ENCODE data around the gene KIF25. TPM values are rescaled to one million over a fixed set of nuclear protein-coding genes. Genes with fewer than 3 reads are reported as not detected.

Gene KIF25
- total and polyA plus RNA-seq, 4 donors = 0.05 TPM; not detected in 3

- no peaks in the 10 kb centered on the region for H3K27me3 ChIP-seq (ENCODE audit: control insufficient read depth in 4 of 4, insufficient read depth in 4 of 4, low read length in 3 of 4)
- 70% methylated on average over 12 of the region's 12 CpGs for WGBS
- no peak overlapping the region for H3K4me3 ChIP-seq (ENCODE audit: low read depth in 1 of 3, low read length in 3 of 3)
- peaks cover 0 to 6% (median 4%) of the 10 kb centered on the region in 4 donors for H3K4me1 ChIP-seq (ENCODE audit: control insufficient read depth in 4 of 4, insufficient read depth in 4 of 4, low read length in 3 of 4)
- H3K9me3 ChIP-seq (ENCODE audit: control insufficient read depth in 4 of 4, low read length in 3 of 4) = peaks cover 0 to 6% (median 0%) of the 10 kb centered on the region in 4 donors
- DNase-seq (ENCODE audit: low spot score) = no peak
- peak overlapping the region; percentile 2 to 22 for H3K27ac ChIP-seq (ENCODE audit: low read depth in 1 of 2, low read length in 2 of 2)
- no peak overlapping the region for H3K9ac ChIP-seq (ENCODE audit: low read depth in 1 of 2, low read length in 2 of 2)
- no peak for TF ChIP-seq FOXA2 (IDR thresholded peaks at IDR 0.05)
- H3K36me3 ChIP-seq (ENCODE audit: control insufficient read depth in 4 of 4, insufficient read depth in 3 of 4, low read depth in 1 of 4, low read length in 3 of 4) = no peaks in the 10 kb centered on the region
Observed at GRCh38 chr6:168032005-168032760, 34.7 kb downstream of the KIF25 start.

GRCh38 chr6:168033791-168034190 lies 36.3 kb downstream of the KIF25 start:
- H3K27me3 ChIP-seq (ENCODE audit: control insufficient read depth in 4 of 4, insufficient read depth in 4 of 4, low read length in 3 of 4) = no peaks in the 10 kb centered on the region
- no peak overlapping the region for H3K4me3 ChIP-seq (ENCODE audit: low read depth in 1 of 3, low read length in 3 of 3)
- H3K4me1 ChIP-seq (ENCODE audit: control insufficient read depth in 4 of 4, insufficient read depth in 4 of 4, low read length in 3 of 4) = peaks cover 0 to 6% (median 4%) of the 10 kb centered on the region in 4 donors
- no peak overlapping the region for H3K27ac ChIP-seq (ENCODE audit: low read depth in 1 of 2, low read length in 2 of 2)
- peaks cover 2 to 15% (median 5%) of the 10 kb centered on the region in 4 donors for H3K9me3 ChIP-seq (ENCODE audit: control insufficient read depth in 4 of 4, low read length in 3 of 4)
- WGBS = 96% methylated on average over 12 of the region's 12 CpGs
- TF ChIP-seq JUND (IDR thresholded peaks at IDR 0.05) = no peak
- no peak for TF ChIP-seq REST (IDR thresholded peaks at IDR 0.05)
- TF ChIP-seq YY1 (IDR thresholded peaks at IDR 0.05) = no peak
- no peak for TF ChIP-seq GABPA (IDR thresholded peaks at IDR 0.05 in 1 of 2, conservative IDR thresholded peaks at IDR 0.05 in 1 of 2)
- no peak for TF ChIP-seq EGR1 (IDR thresholded peaks at IDR 0.05; ENCODE audit: low read depth in 2 of 2)
- no peak for TF ChIP-seq FOXA1 (IDR thresholded peaks at IDR 0.05)
- no peak for TF ChIP-seq FOXA2 (IDR thresholded peaks at IDR 0.05)
- TF ChIP-seq SP1 (IDR thresholded peaks at IDR 0.05) = no peak
- no peak for TF ChIP-seq MAX (IDR thresholded peaks at IDR 0.05)
- no peak for DNase-seq (ENCODE audit: low spot score)
- H3K36me3 ChIP-seq (ENCODE audit: control insufficient read depth in 4 of 4, insufficient read depth in 3 of 4, low read depth in 1 of 4, low read length in 3 of 4) = no peaks in the 10 kb centered on the region
- H3K9ac ChIP-seq (ENCODE audit: low read depth in 1 of 2, low read length in 2 of 2) = no peak overlapping the region

- DNase-seq (ENCODE audit: low spot score) = no peak
- Histone ChIP-seq H3K27ac (ENCODE audit: low read depth in 1 of 2, low read length in 2 of 2) (peak overlapping the region; percentile 36 to 54), H3K4me1 (ENCODE audit: control insufficient read depth in 4 of 4, insufficient read depth in 4 of 4, low read length in 3 of 4) (peaks cover 0 to 6% (median 4%) of the 10 kb centered on the region in 4 donors), H3K4me3 (ENCODE audit: low read depth in 1 of 3, low read length in 3 of 3) (no peak overlapping the region), H3K9ac (ENCODE audit: low read depth in 1 of 2, low read length in 2 of 2) (no peak overlapping the region), H3K27me3 (ENCODE audit: control insufficient read depth in 4 of 4, insufficient read depth in 4 of 4, low read length in 3 of 4) (no peaks in the 10 kb centered on the region), H3K9me3 (ENCODE audit: control insufficient read depth in 4 of 4, low read length in 3 of 4) (peaks cover 6 to 22% (median 7%) of the 10 kb centered on the region in 4 donors), H3K36me3 (ENCODE audit: control insufficient read depth in 4 of 4, insufficient read depth in 3 of 4, low read depth in 1 of 4, low read length in 3 of 4) (no peaks in the 10 kb centered on the region)
- TF ChIP-seq ATF3 (IDR thresholded peaks at IDR 0.05) = no peak
- no peak for TF ChIP-seq SP1 (IDR thresholded peaks at IDR 0.05)
- TF ChIP-seq TAF1 (conservative IDR thresholded peaks at IDR 0.05) = no peak
- TF ChIP-seq HNF4G (IDR thresholded peaks at IDR 0.05) = no peak
- no peak for TF ChIP-seq HNF4A (conservative IDR thresholded peaks at IDR 0.05)
- TF ChIP-seq RAD21 (IDR thresholded peaks at IDR 0.05) = no peak
- no peak for TF ChIP-seq FOXA2 (IDR thresholded peaks at IDR 0.05)
- TF ChIP-seq GABPA (IDR thresholded peaks at IDR 0.05 in 1 of 2, conservative IDR thresholded peaks at IDR 0.05 in 1 of 2) = no peak
- TF ChIP-seq YY1 (IDR thresholded peaks at IDR 0.05) = no peak
- TF ChIP-seq RXRA (IDR thresholded peaks at IDR 0.05) = no peak
- TF ChIP-seq NR2F2 (IDR thresholded peaks at IDR 0.05) = no peak
- whole genome bisulfite sequencing = 93% methylated on average over 18 of the region's 18 CpGs
Observed at GRCh38 chr6:168034537-168034936, 37.1 kb downstream of the KIF25 start.
